ENCODE measurements around the gene RRP12. TPM values are rescaled to one million over a fixed set of nuclear protein-coding genes. Genes with fewer than 3 reads are reported as not detected.

Gene RRP12
- total RNA-seq, 4 donors from 2014 or later = 14.6 to 30.9 (median 22.6) TPM

GRCh38 chr10:97311111-97311626 lies 90.0 kb downstream of the RRP12 start:
- H3K4me3 ChIP-seq (ENCODE audit: low read depth, poor library complexity, severe bottlenecking) = no peak overlapping the region
- 57 to 79% methylated on average over 4 of the region's 4 CpGs for WGBS, 2 donors
- no peak for TF ChIP-seq POLR2A (IDR thresholded peaks at IDR 0.05)
- no peak for DNase-seq (ENCODE audit: low spot score in 2 of 2)
- intact Hi-C loops (cut with DNase I; ENCODE audit: low total_unique reads) = no loop called here

GRCh38 chr10:97307866-97308780 lies 93.0 kb downstream of the RRP12 start:
- no peak for TF ChIP-seq POLR2A (IDR thresholded peaks at IDR 0.05)
- TF ChIP-seq CTCF (IDR thresholded peaks at IDR 0.05) = no peak
- H3K4me3 ChIP-seq (ENCODE audit: low read depth, poor library complexity, severe bottlenecking) = no peak overlapping the region
- DNase-seq (ENCODE audit: low spot score in 2 of 2) = no peak
- intact Hi-C loops (cut with DNase I; ENCODE audit: low total_unique reads) = no loop called here
- 79 to 80% methylated on average over 10 of the region's 10 CpGs for WGBS, 2 donors

GRCh38 chr10:97307441-97307840 lies 93.7 kb downstream of the RRP12 start:
- intact Hi-C loops (cut with DNase I; ENCODE audit: low total_unique reads) = no loop called here
- no peak for DNase-seq (ENCODE audit: low spot score in 2 of 2)
- H3K4me3 ChIP-seq (ENCODE audit: low read depth, poor library complexity, severe bottlenecking) = no peak overlapping the region
- no peak for TF ChIP-seq CTCF (IDR thresholded peaks at IDR 0.05)
- no peak for TF ChIP-seq POLR2A (IDR thresholded peaks at IDR 0.05)
- WGBS, 2 donors = 75 to 92% methylated on average over 1 of the region's 1 CpG

Other genes with a start within 250 kb of the RRP12 start
- gene SLIT1, start 215.4 kb downstream of the RRP12 start, total RNA-seq = not detected
- 1 to 10 TPM; 7.7 to 8.5 (median 8.2) TPM for gene ARHGAP19, start 108.7 kb downstream of the RRP12 start, total RNA-seq
- 10 to 100 TPM in 2 of 4 donors, 1 to 10 TPM in 2; 4.6 to 16.9 (median 9.4) TPM for gene FRAT1, start 82.1 kb downstream of the RRP12 start, total RNA-seq
- gene FRAT2, start 66.6 kb downstream of the RRP12 start, total RNA-seq = 10 to 100 TPM; 40.9 to 62.0 (median 57.7) TPM
- gene PGAM1, start 24.9 kb upstream of the RRP12 start, total RNA-seq = 100 to 1,000 TPM; 151 to 289 (median 240) TPM
- gene EXOSC1, start 44.7 kb upstream of the RRP12 start, total RNA-seq = 10 to 100 TPM; 13.9 to 33.0 (median 26.2) TPM
- gene ZDHHC16, start 44.8 kb upstream of the RRP12 start, total RNA-seq = 10 to 100 TPM; 12.1 to 21.8 (median 16.1) TPM
- gene MMS19, start 97.1 kb upstream of the RRP12 start, total RNA-seq = 100 to 1,000 TPM; 103 to 142 (median 115) TPM
- 10 to 100 TPM; 42.7 to 60.6 (median 59.6) TPM for gene UBTD1, start 97.6 kb upstream of the RRP12 start, total RNA-seq
- 1 to 10 TPM; 3.6 to 5.5 (median 4.8) TPM for gene ANKRD2, start 171.4 kb upstream of the RRP12 start, total RNA-seq
- 1 to 10 TPM; 1.3 to 3.6 (median 2.1) TPM for gene HOGA1, start 183.0 kb upstream of the RRP12 start, total RNA-seq
- gene C10orf62, start 188.4 kb upstream of the RRP12 start, total RNA-seq = under 1 TPM in 1 of 4 donors, not detected in 3; 0.32 TPM
- gene MORN4, start 232.2 kb upstream of the RRP12 start, total RNA-seq = 1 to 10 TPM; 1.6 to 7.5 (median 2.2) TPM
- gene PI4K2A, start 239.3 kb upstream of the RRP12 start, total RNA-seq = 10 to 100 TPM; 30.1 to 38.5 (median 33.3) TPM